ENCODE data around the gene CHD9.

GRCh38 chr16:53135329-53135728, 80.5 kb downstream of the CHD9 start:
- TF ChIP-seq, protein P1, sequence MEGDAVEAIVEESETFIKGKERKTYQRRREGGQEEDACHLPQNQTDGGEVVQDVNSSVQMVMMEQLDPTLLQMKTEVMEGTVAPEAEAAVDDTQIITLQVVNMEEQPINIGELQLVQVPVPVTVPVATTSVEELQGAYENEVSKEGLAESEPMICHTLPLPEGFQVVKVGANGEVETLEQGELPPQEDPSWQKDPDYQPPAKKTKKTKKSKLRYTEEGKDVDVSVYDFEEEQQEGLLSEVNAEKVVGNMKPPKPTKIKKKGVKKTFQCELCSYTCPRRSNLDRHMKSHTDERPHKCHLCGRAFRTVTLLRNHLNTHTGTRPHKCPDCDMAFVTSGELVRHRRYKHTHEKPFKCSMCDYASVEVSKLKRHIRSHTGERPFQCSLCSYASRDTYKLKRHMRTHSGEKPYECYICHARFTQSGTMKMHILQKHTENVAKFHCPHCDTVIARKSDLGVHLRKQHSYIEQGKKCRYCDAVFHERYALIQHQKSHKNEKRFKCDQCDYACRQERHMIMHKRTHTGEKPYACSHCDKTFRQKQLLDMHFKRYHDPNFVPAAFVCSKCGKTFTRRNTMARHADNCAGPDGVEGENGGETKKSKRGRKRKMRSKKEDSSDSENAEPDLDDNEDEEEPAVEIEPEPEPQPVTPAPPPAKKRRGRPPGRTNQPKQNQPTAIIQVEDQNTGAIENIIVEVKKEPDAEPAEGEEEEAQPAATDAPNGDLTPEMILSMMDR (IDR thresholded peaks at IDR 0.05): no peak
- no peak for TF ChIP-seq POLR2A (IDR thresholded peaks at IDR 0.05)
